ENCODE measurements around the gene ATG2A. TPM values are rescaled to one million over a fixed set of nuclear protein-coding genes. Genes with fewer than 3 reads are reported as not detected.
A peak's percentile ranks its signal among the peaks of the same experiment; 100 is the strongest.

The ATG2A gene
- total RNA-seq, 1 experiment from 2014 or later = 22.5 TPM

GRCh38 chr11:64861227-64861975 lies 55.6 kb downstream of the ATG2A start:
- H3K9me3 ChIP-seq (replicated peaks) = no peaks in the 10 kb centered on the region
- H3K27ac ChIP-seq = no peak overlapping the region
- H3K36me3 ChIP-seq = peaks cover 64% of the 10 kb centered on the region
- no peaks in the 10 kb centered on the region for H3K27me3 ChIP-seq (replicated peaks)
- DNase-seq (ENCODE audit: low read depth in 1 of 2, low spot score in 2 of 2) = no peak
- no peak overlapping the region for H3K4me3 ChIP-seq
- peaks cover 65% of the 10 kb centered on the region for H3K4me1 ChIP-seq (replicated peaks)

- H3K9me3 ChIP-seq (replicated peaks) = no peaks in the 10 kb centered on the region
- no peak overlapping the region for H3K4me3 ChIP-seq
- peaks cover 66% of the 10 kb centered on the region for H3K4me1 ChIP-seq (replicated peaks)
- no peak for DNase-seq (ENCODE audit: low read depth in 1 of 2, low spot score in 2 of 2)
- H3K27ac ChIP-seq = no peak overlapping the region
- peaks cover 61% of the 10 kb centered on the region for H3K36me3 ChIP-seq
- no peaks in the 10 kb centered on the region for H3K27me3 ChIP-seq (replicated peaks)
These were observed 57.2 kb downstream of the ATG2A start for GRCh38 chr11:64859542-64860414.

DNA sequence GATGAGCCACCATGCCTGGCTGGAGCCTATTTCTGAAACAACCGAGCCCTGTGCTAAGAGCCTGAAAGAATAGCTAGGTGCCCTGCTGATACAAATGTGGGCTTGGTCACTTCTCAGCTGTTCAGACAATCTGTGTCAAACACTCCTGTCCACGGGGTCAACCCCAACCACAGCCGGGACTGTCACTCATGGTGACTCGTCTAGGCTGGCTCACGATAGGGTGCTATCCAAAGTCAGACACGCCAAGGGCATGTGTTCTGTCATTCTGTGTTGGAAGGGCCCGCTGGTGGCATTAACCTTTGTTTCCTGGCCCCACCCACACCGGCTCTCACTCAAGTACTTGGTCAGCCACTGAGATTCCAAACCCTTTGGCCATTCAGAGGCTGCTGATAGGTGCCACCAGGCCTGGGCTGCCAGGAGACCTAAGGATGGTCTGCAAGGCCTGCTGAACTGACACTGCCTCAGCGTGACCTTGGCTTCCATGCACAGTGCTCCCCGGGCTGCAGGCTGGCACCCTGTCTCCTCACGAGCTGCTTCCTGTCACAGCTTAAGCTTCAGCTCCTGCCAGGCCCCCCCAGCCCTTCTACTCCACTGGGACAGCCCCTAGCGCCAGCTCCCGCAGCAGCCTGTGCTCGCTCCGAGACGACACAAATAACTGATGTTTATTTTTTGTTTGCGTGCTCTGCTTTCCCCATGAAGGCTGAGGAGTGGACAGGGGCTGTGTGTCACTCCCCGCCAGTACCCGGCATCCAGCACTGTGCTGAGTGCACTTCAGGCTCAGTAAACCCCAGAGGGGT lies 58.3 kb downstream of the ATG2A start:
- Histone ChIP-seq H3K9me3 (replicated peaks) (no peaks in the 10 kb centered on the region), H3K27ac (no peak overlapping the region), H3K4me3 (no peak overlapping the region), H3K27me3 (replicated peaks) (no peaks in the 10 kb centered on the region), H3K36me3 (peaks cover 68% of the 10 kb centered on the region), H3K4me1 (replicated peaks) (peaks cover 66% of the 10 kb centered on the region)
- DNase-seq (ENCODE audit: low read depth in 1 of 2, low spot score in 2 of 2) = no peak

DNA sequence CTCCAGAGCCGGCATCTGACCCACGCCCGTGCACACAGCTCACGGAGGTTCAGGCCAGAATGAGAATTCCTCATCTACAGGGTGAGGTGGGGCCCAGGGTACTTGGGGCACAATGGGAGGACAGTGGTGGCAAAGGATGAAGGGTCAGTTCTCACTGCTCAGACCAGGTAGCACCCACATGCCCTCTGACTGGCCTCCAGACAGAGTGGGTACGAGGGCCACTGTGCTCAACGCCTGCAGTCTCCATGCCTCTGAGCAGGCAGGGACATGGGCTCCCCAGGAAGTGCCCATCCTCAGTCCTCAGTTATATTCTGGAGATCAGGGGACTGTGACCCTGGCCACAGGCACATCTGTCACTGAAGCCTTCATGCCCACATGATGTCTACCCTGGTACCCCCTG lies 59.5 kb downstream of the ATG2A start:
- H3K9me3 ChIP-seq (replicated peaks) = no peaks in the 10 kb centered on the region
- no peak overlapping the region for H3K4me3 ChIP-seq
- peaks cover 75% of the 10 kb centered on the region for H3K36me3 ChIP-seq
- H3K4me1 ChIP-seq (replicated peaks) = peaks cover 59% of the 10 kb centered on the region
- no peaks in the 10 kb centered on the region for H3K27me3 ChIP-seq (replicated peaks)
- H3K27ac ChIP-seq = peak overlapping the region; percentile 87; the same call in 1 of the 2 replicates
- no peak for DNase-seq (ENCODE audit: low read depth in 1 of 2, low spot score in 2 of 2)

- Histone ChIP-seq H3K4me3 (no peak overlapping the region), H3K27me3 (replicated peaks) (no peaks in the 10 kb centered on the region), H3K4me1 (replicated peaks) (peaks cover 62% of the 10 kb centered on the region), H3K9me3 (replicated peaks) (no peaks in the 10 kb centered on the region), H3K36me3 (peaks cover 73% of the 10 kb centered on the region), H3K27ac (peak overlapping the region; percentile 87)
- DNase-seq (ENCODE audit: low read depth in 1 of 2, low spot score in 2 of 2) = peak; percentile 87 to 96
These were observed 60.4 kb downstream of the ATG2A start for GRCh38 chr11:64856382-64857227.

- no peak overlapping the region for H3K4me3 ChIP-seq
- no peaks in the 10 kb centered on the region for H3K27me3 ChIP-seq (replicated peaks)
- peak overlapping the region; percentile 87 for H3K27ac ChIP-seq
- peaks cover 73% of the 10 kb centered on the region for H3K36me3 ChIP-seq
- peaks cover 68% of the 10 kb centered on the region for H3K4me1 ChIP-seq (replicated peaks)
- no peak for DNase-seq (ENCODE audit: low read depth in 1 of 2, low spot score in 2 of 2)
- no peaks in the 10 kb centered on the region for H3K9me3 ChIP-seq (replicated peaks)
These were observed 61.3 kb downstream of the ATG2A start for GRCh38 chr11:64855596-64856304.

DNA sequence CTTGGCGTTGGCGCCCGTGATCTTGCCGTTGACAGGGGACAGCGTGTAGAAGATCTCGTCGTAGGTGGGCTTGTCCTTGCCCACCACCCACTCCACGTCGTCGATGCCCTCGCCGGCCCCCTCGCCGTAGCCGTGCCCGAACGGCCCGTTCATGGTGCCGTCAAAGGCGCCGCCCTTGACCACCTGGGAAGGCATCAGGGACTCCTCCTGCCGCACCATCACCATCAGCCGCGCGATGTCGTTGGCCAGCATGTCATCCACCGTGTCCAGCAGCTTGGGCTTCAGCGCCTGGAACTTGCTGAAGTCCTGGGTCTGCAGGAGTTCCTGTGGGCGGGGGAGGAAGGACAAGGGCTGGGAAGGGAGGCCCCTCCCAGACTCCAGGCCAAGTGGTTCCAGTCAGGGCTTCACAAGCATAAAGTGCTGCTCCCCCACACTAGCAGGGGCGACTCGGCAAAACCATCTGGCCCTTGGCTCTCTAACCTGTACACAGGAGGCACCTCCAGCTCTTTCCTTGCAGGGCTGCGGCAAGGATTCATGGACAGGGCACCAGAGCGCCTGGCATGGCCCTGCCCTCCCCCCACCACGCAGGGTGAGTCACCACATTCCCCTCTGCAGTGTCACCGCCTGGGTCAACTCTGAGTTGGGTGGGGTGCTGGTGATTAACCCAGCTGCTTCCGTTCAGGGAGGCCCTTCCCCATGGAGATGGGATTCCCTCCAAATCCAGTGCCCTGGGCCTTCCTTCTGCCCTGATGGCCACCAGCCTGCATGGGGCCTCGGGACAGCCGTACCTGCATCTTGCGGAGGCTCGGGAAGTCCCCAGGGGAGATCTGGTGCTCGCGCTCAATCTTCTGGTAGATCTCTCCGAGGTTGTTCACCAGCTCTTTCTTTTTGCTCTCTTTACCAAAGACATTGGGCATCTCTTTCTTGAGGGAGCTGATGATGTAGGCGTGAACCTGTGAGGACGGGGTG lies 62.2 kb downstream of the ATG2A start:
- DNase-seq (ENCODE audit: low read depth in 1 of 2, low spot score in 2 of 2) = peak; percentile 100
- no peaks in the 10 kb centered on the region for H3K9me3 ChIP-seq (replicated peaks)
- peaks cover 68% of the 10 kb centered on the region for H3K36me3 ChIP-seq
- no peaks in the 10 kb centered on the region for H3K27me3 ChIP-seq (replicated peaks)
- H3K4me3 ChIP-seq = no peak overlapping the region
- peaks cover 74% of the 10 kb centered on the region for H3K4me1 ChIP-seq (replicated peaks)
- H3K27ac ChIP-seq = peak overlapping the region; percentile 87

GRCh38 chr11:64854157-64854533 lies 62.9 kb downstream of the ATG2A start:
- no peaks in the 10 kb centered on the region for H3K27me3 ChIP-seq (replicated peaks)
- no peak for DNase-seq (ENCODE audit: low read depth in 1 of 2, low spot score in 2 of 2)
- H3K9me3 ChIP-seq (replicated peaks) = no peaks in the 10 kb centered on the region
- H3K4me1 ChIP-seq (replicated peaks) = peaks cover 78% of the 10 kb centered on the region
- peaks cover 61% of the 10 kb centered on the region for H3K36me3 ChIP-seq
- no peak overlapping the region for H3K4me3 ChIP-seq
- peak overlapping the region; percentile 87 for H3K27ac ChIP-seq

DNA sequence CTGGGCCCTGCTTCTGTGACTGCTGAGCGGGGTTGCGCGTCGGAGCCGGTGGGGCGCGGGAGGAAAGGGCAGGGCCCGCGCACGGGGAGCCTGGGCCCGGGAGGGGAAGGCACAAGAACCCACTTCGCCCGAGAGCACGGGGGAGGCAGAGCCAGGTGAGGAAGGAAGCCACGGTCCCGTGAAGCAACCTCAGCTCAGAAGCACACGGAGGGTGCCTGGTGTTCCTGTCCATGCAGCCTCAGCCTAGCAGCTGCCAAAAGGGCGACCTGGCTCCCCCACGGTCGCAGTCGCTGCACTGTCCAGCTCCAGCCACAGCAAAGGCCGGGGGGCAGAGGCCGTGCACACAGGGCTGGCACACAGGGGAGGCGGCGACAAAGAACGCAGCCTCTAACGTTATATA lies 63.3 kb downstream of the ATG2A start:
- no peak for DNase-seq (ENCODE audit: low read depth in 1 of 2, low spot score in 2 of 2)
- Histone ChIP-seq H3K4me1 (replicated peaks) (peaks cover 75% of the 10 kb centered on the region), H3K4me3 (no peak overlapping the region), H3K27me3 (replicated peaks) (no peaks in the 10 kb centered on the region), H3K9me3 (replicated peaks) (no peaks in the 10 kb centered on the region), H3K27ac (no peak overlapping the region), H3K36me3 (peaks cover 57% of the 10 kb centered on the region)

GRCh38 chr11:64852804-64853509 lies 64.1 kb downstream of the ATG2A start:
- Histone ChIP-seq H3K27ac (no peak overlapping the region), H3K9me3 (replicated peaks) (no peaks in the 10 kb centered on the region)
- DNase-seq (ENCODE audit: low read depth in 1 of 2, low spot score in 2 of 2) = no peak

GRCh38 chr11:64851831-64852351 lies 65.1 kb downstream of the ATG2A start:
- no peaks in the 10 kb centered on the region for H3K27me3 ChIP-seq (replicated peaks)
- no peak overlapping the region for H3K27ac ChIP-seq
- no peaks in the 10 kb centered on the region for H3K9me3 ChIP-seq (replicated peaks)
- H3K4me1 ChIP-seq (replicated peaks) = peaks cover 62% of the 10 kb centered on the region
- no peak for DNase-seq (ENCODE audit: low read depth in 1 of 2, low spot score in 2 of 2)
- no peak overlapping the region for H3K4me3 ChIP-seq
- peaks cover 42% of the 10 kb centered on the region for H3K36me3 ChIP-seq

More at GRCh38 chr11:64852804-64853509, 64.1 kb downstream of the ATG2A start:
- Histone ChIP-seq H3K4me1 (replicated peaks) (peaks cover 69% of the 10 kb centered on the region), H3K36me3 (peaks cover 51% of the 10 kb centered on the region), H3K27me3 (replicated peaks) (no peaks in the 10 kb centered on the region), H3K4me3 (no peak overlapping the region)

All from SJSA1 (cell line).